C4-2B (cell line): ENCODE data around the gene GDA.

Source experiments
- ZFX ChIP-seq: fragments of 450-650 bp; IDR thresholded peaks from 2 replicates; pipeline ENCODE4 v1.6.1; 2017
- TF ChIP-seq, protein P1 (sequence below): fragments of 450-650 bp; conservative IDR thresholded peaks from 2 replicates; pipeline ENCODE4 v1.5.1; 2017; ENCODE audit warnings: mild to moderate bottlenecking

DNA sequence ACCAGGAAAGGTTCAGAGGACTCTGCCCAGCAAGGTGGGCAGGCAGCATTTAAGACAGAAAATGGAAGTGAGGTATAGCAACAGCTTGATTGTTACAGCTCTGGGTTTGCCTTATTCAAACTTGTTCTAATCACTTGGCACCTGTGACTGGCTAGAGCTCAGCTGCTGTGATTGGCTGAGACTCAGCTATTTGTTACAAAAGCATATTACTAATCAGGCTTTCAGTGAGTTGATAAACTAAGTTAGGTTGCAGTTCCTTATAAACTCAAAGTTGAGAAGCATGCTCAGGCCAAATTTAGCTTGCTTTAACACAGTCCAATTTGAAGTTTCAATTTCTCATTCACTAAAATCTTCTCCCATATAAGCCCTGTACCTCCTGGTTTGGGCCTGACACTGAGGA is 56.3 kb downstream of the GDA start:
- TF ChIP-seq, protein P1, sequence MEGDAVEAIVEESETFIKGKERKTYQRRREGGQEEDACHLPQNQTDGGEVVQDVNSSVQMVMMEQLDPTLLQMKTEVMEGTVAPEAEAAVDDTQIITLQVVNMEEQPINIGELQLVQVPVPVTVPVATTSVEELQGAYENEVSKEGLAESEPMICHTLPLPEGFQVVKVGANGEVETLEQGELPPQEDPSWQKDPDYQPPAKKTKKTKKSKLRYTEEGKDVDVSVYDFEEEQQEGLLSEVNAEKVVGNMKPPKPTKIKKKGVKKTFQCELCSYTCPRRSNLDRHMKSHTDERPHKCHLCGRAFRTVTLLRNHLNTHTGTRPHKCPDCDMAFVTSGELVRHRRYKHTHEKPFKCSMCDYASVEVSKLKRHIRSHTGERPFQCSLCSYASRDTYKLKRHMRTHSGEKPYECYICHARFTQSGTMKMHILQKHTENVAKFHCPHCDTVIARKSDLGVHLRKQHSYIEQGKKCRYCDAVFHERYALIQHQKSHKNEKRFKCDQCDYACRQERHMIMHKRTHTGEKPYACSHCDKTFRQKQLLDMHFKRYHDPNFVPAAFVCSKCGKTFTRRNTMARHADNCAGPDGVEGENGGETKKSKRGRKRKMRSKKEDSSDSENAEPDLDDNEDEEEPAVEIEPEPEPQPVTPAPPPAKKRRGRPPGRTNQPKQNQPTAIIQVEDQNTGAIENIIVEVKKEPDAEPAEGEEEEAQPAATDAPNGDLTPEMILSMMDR: no peak
- no peak for TF ChIP-seq ZFX
